Upper lobe of left lung (tissue), 4 donors: ENCODE results near the gene RADX.

ENCODE experiments used
- EP300 ChIP-seq, 4 donors: sonication (generic); formaldehyde crosslinking; IDR thresholded peaks; one replicate each; pipeline ENCODE4 v1.5.1; 2017; ENCODE audit warnings: antibody characterized with exemption in 4 of 4, control low read depth in 2 of 4
- POLR2A ChIP-seq, 4 donors: fragments of 450-650 bp; IDR thresholded peaks; one replicate each; pipeline ENCODE4 v1.5.1; 2016 to 2017; ENCODE audit warnings: antibody characterized with exemption in 4 of 4, mild to moderate bottlenecking in 2 of 4
- POLR2AphosphoS5 ChIP-seq, 2 donors: sonication (generic); formaldehyde crosslinking; IDR thresholded peaks; one replicate each; pipeline ENCODE4 v1.5.1; 2017; ENCODE audit warnings: antibody characterized with exemption in 2 of 2
- TF ChIP-seq, protein P1 (sequence below), 6 experiments: fragments of 450-650 bp in 4 of 6; fragments of 200-600 bp in 2 of 6; sonication (generic) in 2 of 6; IDR thresholded peaks; one replicate each; pipeline ENCODE4 v1.5.1; 2016 to 2019; ENCODE audit warnings: antibody characterized with exemption in 6 of 6

DNA sequence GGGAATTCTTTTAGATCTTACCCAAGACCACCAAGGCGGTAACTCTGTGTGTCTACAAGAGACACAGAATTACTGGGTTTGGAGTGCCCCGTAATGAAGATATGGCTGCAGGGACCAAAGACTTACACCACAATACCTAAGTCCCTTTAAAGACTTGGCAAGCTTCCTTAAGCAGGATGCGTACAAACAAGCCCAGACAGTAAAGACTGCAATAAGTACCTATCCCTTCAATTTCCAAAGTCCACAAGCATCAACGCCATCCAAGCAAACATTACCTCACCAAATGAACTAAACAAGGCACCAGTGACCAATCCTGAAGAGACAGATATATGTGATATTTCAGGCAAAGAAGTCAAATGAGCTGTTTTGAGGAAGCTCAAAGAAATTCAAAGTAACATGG is 72.4 kb downstream of the RADX start:
- TF ChIP-seq, protein P1, sequence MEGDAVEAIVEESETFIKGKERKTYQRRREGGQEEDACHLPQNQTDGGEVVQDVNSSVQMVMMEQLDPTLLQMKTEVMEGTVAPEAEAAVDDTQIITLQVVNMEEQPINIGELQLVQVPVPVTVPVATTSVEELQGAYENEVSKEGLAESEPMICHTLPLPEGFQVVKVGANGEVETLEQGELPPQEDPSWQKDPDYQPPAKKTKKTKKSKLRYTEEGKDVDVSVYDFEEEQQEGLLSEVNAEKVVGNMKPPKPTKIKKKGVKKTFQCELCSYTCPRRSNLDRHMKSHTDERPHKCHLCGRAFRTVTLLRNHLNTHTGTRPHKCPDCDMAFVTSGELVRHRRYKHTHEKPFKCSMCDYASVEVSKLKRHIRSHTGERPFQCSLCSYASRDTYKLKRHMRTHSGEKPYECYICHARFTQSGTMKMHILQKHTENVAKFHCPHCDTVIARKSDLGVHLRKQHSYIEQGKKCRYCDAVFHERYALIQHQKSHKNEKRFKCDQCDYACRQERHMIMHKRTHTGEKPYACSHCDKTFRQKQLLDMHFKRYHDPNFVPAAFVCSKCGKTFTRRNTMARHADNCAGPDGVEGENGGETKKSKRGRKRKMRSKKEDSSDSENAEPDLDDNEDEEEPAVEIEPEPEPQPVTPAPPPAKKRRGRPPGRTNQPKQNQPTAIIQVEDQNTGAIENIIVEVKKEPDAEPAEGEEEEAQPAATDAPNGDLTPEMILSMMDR (IDR thresholded peaks at IDR 0.05), result no peak
- no peak for TF ChIP-seq POLR2AphosphoS5 (IDR thresholded peaks at IDR 0.05)
- TF ChIP-seq EP300 (IDR thresholded peaks at IDR 0.05), result no peak
- no peak for TF ChIP-seq POLR2A (IDR thresholded peaks at IDR 0.05)
